ENCODE results near the gene BCS1L. TPM values are rescaled to one million over a fixed set of nuclear protein-coding genes. Genes with fewer than 3 reads are reported as not detected.

The BCS1L gene
- total and polyA plus RNA-seq, 2 of the 13 experiments (the other 11 are each of a cell fraction or from before 2014, with no cell fraction given): 48.9 to 76.0 TPM

- peak; percentile 72; the same call in 1 of the 2 replicates for TF ChIP-seq ZNF235 (CRISPR knock-in tag; IDR thresholded peaks at IDR 0.05; ENCODE audit: borderline replicate concordance)
- TF ChIP-seq MAF1 (CRISPR knock-in tag; IDR thresholded peaks at IDR 0.05; ENCODE audit: borderline replicate concordance): peak; percentile 46; the same call in 1 of the 2 replicates
- no peak for TF ChIP-seq DDIT3 (CRISPR knock-in tag; IDR thresholded peaks at IDR 0.05)
- no peak for TF ChIP-seq ZFP36 (IDR thresholded peaks at IDR 0.05; ENCODE audit: borderline replicate concordance, low read depth, low read length, partially characterized antibody)
- TF ChIP-seq ZBTB7B (CRISPR knock-in tag; IDR thresholded peaks at IDR 0.05): peak; percentile 19; the same call in 1 of the 2 replicates
- TF ChIP-seq GATA4 (IDR thresholded peaks at IDR 0.05; ENCODE audit: borderline replicate concordance, low read depth): 0 out of 2 replicates have a peak, but pooled peaks have one; percentile 28
- TF ChIP-seq CBX2 (IDR thresholded peaks at IDR 0.05; ENCODE audit: low read depth, low read length): no peak
- TF ChIP-seq CBX2 (CRISPR knock-in tag; IDR thresholded peaks at IDR 0.05; ENCODE audit: low read depth): no peak
- no peak for TF ChIP-seq TAF15 (IDR thresholded peaks at IDR 0.05; ENCODE audit: low read depth, low read length, poor library complexity, severe bottlenecking)
- TF ChIP-seq ZNF850 (CRISPR knock-in tag; conservative IDR thresholded peaks at IDR 0.05): no peak
- no peak; the same call in 1 of the 2 replicates for TF ChIP-seq ZSCAN22 (CRISPR knock-in tag; IDR thresholded peaks at IDR 0.05)
- TF ChIP-seq ZBTB25 (CRISPR knock-in tag; IDR thresholded peaks at IDR 0.05): peak; percentile 51; the same call in 1 of the 2 replicates
- TF ChIP-seq ZNF644 (CRISPR knock-in tag; IDR thresholded peaks at IDR 0.05; ENCODE audit: low read depth): no peak
- TF ChIP-seq DZIP1 (CRISPR knock-in tag; IDR thresholded peaks at IDR 0.05): peak; percentile 72; the same call in 1 of the 2 replicates
- TF ChIP-seq ZNF570 (CRISPR knock-in tag; IDR thresholded peaks at IDR 0.05; ENCODE audit: borderline replicate concordance): 0 out of 2 replicates have a peak, but pooled peaks have one; percentile 56
- TF ChIP-seq CBX5 (CRISPR knock-in tag; IDR thresholded peaks at IDR 0.05; ENCODE audit: borderline replicate concordance): peak; percentile 82; the same call in 1 of the 2 replicates
- no peak for TF ChIP-seq CEBPZ (IDR thresholded peaks at IDR 0.05; ENCODE audit: low read length)
- TF ChIP-seq ZNF264 (CRISPR knock-in tag; IDR thresholded peaks at IDR 0.05): no peak
- no peak for TF ChIP-seq ATF5 (CRISPR knock-in tag; IDR thresholded peaks at IDR 0.05; ENCODE audit: low read depth)
Observed at GRCh38 chr2:218671654-218672566, 12.4 kb downstream of the BCS1L start, which contains the start of the genes RNF25 and STK36 (continued).

Measured in HepG2 (cell line).